Left kidney (tissue), 8 donors: ENCODE measurements around the gene SV2A. TPM values are rescaled to one million over a fixed set of nuclear protein-coding genes. Genes with fewer than 3 reads are reported as not detected.
A peak's percentile ranks its signal among the peaks of the same experiment; 100 is the strongest.
"Not testable (repeated sequence)": the region's sequence is repeated elsewhere in the genome, so short reads cannot be mapped to it uniquely, and the experiment has no call there.

ENCODE experiments used
- DNase-seq: peaks from one replicate; pipeline ENCODE4 v3.0.0-alpha.2; 2013
- long read RNA-seq, 8 donors: transcript quantifications; one replicate each; lab custom pipeline, GENCODE V29; 2026
- polyA plus RNA-seq: library from polyadenylated mRNA; unstranded; fragments of 120-200 nt; gene quantifications from one replicate; pipeline ENCODE4 v1.2.1, GENCODE V29; 2013; ENCODE audit not compliant: insufficient read length

Gene SV2A, protein sequence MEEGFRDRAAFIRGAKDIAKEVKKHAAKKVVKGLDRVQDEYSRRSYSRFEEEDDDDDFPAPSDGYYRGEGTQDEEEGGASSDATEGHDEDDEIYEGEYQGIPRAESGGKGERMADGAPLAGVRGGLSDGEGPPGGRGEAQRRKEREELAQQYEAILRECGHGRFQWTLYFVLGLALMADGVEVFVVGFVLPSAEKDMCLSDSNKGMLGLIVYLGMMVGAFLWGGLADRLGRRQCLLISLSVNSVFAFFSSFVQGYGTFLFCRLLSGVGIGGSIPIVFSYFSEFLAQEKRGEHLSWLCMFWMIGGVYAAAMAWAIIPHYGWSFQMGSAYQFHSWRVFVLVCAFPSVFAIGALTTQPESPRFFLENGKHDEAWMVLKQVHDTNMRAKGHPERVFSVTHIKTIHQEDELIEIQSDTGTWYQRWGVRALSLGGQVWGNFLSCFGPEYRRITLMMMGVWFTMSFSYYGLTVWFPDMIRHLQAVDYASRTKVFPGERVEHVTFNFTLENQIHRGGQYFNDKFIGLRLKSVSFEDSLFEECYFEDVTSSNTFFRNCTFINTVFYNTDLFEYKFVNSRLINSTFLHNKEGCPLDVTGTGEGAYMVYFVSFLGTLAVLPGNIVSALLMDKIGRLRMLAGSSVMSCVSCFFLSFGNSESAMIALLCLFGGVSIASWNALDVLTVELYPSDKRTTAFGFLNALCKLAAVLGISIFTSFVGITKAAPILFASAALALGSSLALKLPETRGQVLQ
- 8.4 TPM for polyA plus RNA-seq
- long read RNA-seq, donor 1, partial matches to known transcripts: 24 of 24 reads
- long read RNA-seq, donor 1, other reads (novel, unspliced or antisense): 0 of 24 reads
- long read RNA-seq, donor 2: 0 reads
- long read RNA-seq, donor 3: 0 reads
- long read RNA-seq, donor 4: 0 reads
- long read RNA-seq, donor 5, full-length matches to known transcripts: 1 of 1 reads
- long read RNA-seq, donor 5, partial matches to known transcripts: 0 of 1 reads
- long read RNA-seq, donor 5, other reads (novel, unspliced or antisense): 0 of 1 reads
- long read RNA-seq, donor 6, full-length matches to known transcripts: 1 of 1 reads
- long read RNA-seq, donor 6, partial matches to known transcripts: 0 of 1 reads
- long read RNA-seq, donor 6, other reads (novel, unspliced or antisense): 0 of 1 reads
- long read RNA-seq, donor 7, full-length matches to known transcripts: 1 of 1 reads
- long read RNA-seq, donor 7, partial matches to known transcripts: 0 of 1 reads
- long read RNA-seq, donor 7, other reads (novel, unspliced or antisense): 0 of 1 reads
- long read RNA-seq, donor 8, partial matches to known transcripts: 0 of 1 reads
- long read RNA-seq, donor 8, other reads (novel, unspliced or antisense): 0 of 1 reads

DNA sequence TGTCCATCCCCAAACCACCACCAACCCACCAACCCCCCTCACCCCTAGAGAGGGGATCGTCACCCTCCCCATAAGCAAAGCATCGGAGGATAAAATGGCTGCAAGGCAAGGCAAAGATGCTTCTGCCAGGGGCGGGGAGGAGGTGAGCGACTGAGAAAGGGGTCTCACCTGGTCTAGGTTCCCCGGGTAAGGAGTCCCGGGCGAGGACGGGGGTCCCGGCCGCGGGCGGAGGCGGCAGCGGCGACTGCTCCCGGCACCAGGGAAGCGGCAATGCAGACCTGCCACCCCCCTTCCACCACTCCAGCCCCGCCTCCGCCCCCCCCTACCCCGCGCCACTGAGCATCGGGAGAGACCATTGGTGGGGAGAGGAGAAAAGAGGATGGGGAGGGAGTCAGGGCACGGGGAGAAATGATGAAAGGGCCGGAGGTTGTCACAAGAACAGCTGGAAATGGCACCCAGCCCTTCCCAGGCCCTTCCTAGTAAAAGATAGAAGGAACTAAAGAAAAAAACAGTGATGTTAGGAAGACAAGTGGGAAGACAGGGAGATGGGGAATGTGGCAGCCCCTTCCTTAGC is at the start of gene SV2A:
SV2A (minus strand) TSS at position 274 of the 574 bp plus-strand sequence. CDS start 4,004 bp downstream, outside the sequence.
- DNase-seq: peak; percentile 59

DNA sequence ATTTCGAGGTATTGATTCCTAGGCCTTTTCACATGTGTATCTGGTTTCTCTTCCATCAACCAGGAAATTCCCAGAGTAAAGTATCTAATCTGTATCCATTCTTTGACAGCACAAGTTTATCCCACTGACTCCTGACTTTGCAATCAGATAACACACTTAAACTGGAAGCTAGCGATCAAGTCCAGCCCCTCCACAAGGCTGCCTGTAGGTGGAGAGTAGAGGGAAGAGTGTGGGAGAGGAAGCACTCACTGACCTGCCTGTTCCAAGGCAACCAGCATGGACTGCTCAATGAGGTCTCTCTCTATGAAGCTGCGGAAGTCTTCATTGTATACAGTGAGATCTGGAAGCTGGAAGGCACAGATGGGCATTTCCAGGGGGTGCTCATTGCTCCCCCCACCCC is 49.4 kb upstream of the SV2A start:
- no peak for DNase-seq

DNA sequence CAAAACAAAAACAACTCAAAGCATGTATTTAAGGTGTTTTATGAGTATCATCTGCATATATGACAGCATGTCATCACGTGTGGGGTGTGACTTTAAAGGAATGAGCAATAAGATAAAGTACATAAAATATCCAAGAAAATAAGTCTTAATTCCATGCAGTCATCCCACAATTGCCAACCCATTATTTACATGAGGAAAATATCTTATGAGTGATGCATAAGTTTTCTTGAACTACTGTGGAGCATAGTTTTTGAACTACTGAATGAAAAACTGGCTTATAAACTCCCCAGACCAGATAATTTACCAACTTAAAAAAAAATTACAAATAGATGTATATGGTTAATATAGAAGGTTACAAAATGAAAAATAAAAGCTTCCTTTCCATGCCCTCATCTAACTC is 48.8 kb upstream of the SV2A start:
- DNase-seq: no peak

DNA sequence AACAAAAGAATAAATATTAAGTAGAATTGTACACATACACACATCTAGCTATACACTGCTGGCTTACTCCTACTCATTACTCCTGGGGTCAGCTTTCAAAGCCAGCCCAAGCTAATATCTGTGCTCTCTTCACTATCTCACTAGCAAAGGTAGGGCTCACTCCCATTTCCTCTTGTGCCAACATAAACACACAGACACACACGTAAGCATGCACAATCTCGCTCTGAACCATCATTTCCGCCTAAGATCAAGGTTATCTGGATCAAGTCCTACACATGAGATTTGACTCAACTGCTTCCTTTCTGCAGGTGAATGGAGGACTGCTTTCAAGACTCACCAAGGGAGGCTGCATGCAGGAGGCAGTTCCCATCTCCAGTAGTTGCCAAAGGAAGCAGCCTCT is 47.8 kb upstream of the SV2A start:
- DNase-seq: no peak

DNA sequence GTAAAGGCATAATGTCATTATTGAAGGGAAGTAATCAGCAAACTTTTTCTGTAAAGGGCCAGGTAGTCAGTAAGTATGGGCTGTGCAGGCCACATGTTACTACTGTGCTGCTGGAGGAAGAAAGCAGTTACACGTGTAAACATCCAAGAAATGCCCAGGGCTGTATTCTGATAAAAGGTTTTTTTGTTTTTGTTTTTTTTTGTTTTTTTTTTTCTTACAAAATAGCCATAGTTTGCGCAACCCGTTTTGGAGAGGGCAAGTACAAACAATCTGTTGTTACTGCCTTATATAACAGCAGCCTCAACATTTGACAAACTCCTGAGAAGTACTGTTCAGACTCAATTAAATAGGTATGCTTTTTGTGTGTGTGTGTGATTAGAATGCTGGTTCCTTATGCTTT is 45.7 kb upstream of the SV2A start:
- no peak for DNase-seq

DNA sequence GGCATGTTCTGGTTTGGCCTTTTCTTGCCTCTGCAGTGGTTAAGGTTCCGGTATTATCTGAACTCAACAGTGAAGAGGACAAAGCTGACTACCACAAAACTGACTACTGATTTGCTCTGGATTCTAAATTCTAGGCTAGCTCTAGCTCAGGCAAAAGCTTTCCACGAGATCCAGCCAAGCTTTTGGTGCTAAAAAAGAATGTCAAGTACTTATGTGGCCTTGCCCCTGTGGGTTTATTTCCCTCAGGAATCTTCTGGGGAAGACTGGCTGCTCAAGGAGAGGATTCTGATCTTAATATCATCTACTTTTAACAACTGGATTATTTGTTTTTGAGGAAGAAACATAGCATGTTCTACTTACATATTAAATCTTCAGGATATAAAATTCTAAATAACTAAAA is 45.1 kb upstream of the SV2A start:
- DNase-seq: no peak

DNA sequence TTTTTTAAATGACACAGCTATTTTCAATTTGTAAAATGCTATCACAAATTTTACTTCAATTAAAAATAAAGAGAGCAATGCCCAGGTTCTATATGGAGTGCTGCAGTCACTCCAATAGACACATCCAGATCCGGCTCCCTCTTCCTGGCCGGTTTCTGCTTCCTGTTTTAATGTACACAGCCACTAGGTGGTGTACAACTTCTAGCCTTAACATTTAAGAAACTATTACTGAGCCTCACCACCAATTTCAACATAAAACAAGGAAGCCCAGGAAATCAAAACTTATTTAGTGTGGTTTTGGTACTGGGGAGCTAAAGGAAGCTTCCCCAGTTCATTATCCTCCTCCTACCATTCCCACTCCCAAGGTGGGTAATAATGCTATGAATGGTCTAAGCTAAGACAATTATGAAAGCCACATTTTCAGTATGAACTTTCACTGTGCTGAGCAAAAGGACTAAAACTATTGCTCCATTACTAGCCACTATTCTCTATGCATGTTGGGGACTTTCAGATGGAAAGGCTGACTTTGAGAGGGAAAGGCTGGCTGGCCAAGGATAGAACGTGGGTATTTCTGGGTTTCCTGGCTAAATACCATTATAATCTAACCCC is 44.5 kb upstream of the SV2A start:
- peak; percentile 77 for DNase-seq

DNA sequence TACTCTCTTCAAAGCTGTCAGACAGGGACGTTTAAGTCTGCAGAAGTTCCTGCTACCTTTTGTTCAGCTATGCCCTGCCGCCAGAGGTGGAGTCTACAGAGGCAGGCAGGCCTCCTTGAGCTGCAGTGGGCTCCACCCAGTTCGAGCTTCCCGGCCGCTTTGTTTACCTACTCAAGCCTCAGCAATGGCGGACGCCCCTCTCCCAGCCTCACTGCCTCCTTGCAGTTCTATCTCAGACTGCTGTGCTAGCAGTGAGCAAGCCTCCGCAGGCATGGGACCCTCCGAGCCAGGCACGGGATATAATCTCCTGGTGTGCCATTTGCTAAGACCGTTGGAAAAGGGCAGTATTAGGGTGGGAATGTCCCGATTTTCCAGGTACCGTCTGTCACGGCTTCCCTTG is 39.9 kb upstream of the SV2A start:
- not testable (repeated sequence) for DNase-seq

DNA sequence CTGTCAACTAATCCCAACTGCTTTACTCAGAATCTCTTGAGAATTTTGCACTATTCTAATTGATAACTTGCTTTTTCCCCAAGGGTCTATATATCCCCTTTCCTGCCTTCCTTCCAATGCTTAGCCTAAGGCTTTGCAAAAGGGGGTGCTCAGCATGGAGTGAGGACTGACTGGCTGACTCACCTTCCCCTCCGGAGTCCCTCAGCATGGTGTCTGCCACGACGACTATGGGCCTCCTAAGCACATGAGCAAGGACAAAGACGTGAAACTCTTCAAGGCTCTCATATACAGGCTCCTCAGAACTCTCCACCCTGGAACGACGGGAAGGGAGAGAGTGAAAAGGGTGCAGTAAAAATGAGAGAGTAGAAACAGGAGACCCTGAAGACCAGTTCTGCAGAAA is 32.3 kb upstream of the SV2A start:
- DNase-seq: no peak

DNA sequence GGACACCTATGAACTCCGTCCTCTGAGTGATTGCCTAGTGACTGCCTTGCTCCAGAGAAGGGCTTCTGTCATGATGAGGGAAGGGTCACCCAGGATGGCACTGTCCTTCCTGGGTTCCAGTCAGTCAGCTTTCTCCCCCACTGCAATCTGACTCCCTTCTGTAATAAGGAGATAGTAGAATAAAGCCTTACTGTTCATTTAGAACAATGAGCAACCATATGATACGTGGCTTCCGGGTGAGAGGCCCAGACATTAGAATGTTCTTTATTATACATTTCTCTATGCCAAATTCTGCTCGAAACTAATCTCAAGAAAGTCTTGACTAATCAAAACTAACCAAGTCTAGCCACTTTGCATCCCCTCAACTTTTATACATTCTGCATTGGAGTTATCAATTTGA is 27.6 kb upstream of the SV2A start:
- no peak for DNase-seq

DNA sequence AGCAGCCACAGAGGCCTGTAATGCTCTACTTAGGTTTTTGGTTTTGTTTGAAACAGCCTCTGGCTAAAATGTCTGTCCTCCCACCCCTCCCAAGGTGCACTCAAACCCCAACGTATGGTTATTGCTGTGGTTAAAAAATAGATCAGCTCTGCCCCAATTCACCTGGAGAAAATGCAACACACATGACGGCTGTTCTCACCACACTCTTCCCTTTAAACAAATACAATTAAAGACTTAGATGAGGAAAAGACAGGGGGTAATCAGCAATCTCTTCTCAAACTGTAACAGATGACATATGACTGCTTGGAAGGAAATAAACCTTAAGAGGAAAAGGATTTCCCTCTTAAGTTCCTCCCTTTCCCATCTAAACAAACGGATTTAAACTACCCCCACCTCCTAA is 25.2 kb upstream of the SV2A start:
- DNase-seq: no peak

DNA sequence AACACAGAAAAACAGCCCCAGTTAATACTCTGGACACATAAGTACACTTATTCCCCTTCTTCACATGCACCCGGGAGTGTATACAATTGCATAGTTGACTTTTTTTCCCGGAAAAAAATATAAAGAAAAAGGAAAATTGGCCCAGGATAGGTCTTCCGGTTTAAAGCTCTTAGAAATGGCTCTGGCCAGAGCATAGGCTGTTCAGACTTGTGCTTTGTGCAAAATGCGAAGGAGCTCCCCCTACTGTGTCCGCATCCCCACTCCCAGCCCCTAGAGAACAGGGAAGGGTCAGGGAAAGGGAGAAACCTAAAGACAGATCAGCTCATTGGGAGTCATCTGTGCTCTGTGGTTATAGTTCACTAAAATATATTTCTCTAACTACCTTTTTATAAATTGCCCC is 24.6 kb upstream of the SV2A start:
- peak; percentile 59 for DNase-seq

DNA sequence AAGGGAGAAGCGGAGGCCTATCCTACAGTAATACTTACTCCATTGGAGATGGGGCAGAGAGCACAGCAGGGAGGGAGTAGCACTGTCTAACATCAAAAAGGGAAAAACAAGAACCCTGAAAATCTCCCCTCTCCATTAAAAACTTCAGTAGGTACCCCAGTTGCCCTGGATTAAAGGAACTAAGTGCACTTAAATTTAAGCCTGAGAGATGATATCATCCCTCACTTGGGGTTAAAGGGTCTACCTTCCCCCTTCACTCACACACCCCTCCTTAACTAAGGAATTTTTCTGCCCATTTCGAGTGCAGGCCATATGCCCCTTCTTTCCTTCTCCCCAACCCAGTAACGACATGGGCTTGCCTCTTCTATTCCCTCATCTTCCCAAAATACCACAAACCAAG is 22.8 kb upstream of the SV2A start:
- DNase-seq: no peak

DNA sequence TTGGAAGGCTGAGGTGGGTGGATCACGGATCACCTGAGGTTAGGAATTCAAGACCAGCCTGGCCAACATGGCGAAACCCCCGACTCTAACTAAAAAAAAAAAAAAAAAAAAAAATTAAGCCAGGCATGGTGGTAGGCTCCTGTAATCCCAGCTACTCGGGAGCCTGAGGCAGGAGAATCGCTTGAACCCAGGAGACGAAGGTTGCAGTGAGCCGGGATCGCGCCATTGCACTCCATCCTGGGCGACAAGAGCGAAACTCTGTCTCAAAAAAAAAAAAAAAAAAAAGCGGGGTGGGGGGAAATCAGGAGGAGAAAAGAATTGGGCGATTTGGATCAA is 21.0 kb upstream of the SV2A start:
- DNase-seq: not testable (repeated sequence)

DNA sequence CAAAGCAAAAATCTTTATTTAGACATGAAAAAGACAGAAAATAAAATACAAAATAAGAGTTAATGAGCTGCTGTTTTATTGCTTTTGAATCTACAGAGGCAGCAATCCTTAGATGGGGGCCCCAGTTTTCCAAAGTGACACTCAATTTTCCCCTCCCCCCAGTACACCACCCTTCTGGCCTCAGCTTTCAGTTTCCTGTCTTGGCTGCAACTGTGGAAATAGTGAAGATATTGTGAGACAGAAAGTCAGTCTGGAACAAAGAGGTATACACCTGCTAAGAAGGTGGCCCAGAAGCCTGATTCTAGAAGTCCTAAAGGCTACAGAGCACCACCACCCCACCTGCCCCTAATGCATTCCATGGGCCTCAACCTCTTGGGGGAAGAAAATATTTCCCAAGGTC is 20.1 kb upstream of the SV2A start:
- DNase-seq: no peak

DNA sequence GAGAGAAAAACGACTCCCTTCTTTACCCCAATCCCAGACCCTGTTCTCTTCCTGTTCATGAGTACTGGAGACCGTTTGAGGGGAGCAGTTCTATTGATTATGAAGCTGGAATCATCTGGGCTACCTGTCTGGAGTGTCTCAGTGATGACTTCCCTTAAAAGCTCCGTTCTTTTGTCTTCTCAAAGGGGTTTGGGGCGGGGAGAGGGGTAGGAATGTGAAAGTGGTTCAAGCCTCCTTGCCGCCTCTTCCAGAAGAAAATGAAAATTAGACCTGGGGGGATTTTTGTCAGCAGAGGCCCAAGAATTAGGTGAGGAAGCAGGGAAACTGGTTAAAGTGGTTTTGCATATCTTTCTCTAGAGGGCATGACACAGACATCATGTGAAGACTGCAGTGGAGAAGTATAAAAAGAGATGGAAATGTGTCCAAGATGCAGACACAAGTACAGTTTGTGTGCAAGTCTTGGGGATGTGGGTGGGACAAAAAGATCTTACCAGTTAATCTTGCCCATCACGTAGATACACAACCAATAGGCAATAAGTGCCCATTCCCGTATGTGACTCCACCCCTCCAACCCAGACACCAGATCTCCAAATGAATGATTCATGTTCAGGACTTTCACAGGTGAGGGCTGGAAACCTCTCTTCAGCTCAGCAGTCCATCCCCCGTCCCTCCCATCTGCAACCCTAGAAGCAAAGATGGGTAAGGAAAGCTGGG is 19.5 kb upstream of the SV2A start:
- DNase-seq: no peak

DNA sequence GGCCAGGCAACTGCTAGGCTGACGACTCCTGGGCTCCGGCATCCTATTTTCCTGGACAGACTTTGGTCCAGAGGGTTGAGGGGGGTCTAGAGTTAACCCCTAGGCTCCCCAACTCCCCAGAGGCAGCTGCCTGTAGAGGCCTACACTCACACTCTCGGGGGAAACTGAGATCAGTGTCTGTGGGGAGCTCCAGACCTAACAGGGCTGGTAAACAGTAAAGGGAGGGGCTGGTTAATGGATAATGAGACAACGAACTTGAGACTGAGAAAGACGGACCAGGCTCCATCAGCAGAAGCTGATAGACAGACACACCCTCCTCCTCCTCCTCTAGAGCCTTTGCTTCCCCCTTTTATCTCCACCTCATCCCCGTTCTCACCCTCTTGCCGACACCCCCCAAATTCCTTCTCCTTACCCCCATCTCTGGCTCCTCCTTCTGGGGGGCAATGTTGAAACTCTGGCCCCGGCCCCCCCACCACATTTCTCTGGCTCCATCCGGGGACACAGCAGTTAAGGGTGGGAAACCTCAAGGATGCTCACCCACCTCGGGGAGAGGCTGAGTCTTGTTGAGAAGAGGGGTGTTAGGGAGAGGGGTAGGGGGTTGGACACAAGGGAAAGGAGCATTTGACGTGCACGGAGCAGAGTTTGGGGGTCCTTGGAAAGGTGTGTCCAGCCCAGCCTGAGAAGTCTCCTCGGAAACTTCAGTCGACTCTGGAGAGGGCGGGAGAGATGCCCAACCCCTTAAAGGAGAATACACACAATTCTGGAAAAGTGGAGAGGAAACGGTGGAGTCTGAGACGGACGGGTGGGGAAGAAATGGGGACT is 18.7 kb upstream of the SV2A start, which contains the start of gene MTMR11:
MTMR11 (minus strand) TSS at position 710 of the 822 bp plus-strand sequence; CDS start at position 478, 232 bp downstream.
- DNase-seq: peak; percentile 53

DNA sequence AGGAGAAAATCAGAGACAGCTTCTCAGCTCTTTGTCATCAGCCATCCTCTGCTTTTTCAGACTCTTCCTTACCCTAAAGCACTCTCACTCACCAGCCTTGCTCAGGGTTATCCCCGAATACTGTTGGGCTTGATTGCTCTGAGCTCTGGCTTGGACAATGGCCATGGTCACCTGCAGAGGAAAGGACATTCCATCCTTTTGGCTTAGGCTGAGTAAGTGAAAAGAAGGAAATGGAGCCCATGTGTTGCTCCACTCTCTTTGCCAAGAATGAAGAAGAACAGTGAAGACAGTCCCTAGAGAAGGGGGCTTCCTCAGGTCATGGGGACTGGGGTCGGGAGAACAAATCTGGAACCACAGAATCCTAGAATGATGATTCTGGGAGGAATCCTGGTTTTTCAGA is 16.7 kb upstream of the SV2A start:
- no peak for DNase-seq

DNA sequence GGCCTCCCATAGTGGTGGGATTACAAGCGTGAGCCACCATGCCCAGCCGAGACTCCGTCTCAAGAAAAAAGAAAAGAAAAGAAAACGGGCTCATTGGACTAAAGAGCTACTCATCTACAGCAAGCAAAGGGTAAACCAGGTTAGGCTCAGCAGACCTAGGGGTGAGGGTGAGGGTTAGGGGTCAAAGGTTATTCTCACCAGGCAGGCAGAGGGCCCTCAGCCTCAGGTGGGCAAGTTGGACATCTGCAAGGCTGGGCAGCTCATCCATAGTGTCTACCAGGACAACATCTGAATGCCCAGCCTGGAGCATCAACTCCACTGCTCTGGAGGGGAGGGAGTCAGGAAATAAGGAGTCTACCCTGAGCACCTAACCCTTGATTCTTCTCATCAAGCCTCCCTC is 15.6 kb upstream of the SV2A start:
- no peak for DNase-seq

DNA sequence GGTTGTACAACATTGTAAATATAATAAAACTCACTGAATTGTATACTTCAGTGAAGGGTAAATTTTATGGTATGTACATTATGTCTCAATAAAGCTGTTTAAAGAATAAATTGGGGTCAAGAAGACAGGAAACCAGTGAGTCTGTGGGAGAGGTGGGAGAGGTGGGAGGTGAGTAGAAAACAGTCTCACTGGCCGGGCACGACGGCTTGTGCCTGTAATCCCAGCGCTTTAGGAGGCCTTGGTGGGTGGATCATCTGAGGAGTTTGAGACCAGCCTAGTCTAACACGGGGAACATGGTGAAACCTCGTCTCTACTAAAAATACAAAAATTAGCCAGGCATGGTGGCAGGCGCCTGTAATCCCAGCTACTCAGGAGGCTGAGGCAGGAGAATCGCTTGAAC is 14.8 kb upstream of the SV2A start:
- DNase-seq: no peak
